ENCODE data around the gene CCL28. TPM values are rescaled to one million over a fixed set of nuclear protein-coding genes. Genes with fewer than 3 reads are reported as not detected.
"Not testable (repeated sequence)": the region's sequence is repeated elsewhere in the genome, so short reads cannot be mapped to it uniquely, and the experiment has no call there.

The CCL28 gene
- total RNA-seq, 4 donors from 2014 or later: 17.1 to 115 (median 86.4) TPM

DNA sequence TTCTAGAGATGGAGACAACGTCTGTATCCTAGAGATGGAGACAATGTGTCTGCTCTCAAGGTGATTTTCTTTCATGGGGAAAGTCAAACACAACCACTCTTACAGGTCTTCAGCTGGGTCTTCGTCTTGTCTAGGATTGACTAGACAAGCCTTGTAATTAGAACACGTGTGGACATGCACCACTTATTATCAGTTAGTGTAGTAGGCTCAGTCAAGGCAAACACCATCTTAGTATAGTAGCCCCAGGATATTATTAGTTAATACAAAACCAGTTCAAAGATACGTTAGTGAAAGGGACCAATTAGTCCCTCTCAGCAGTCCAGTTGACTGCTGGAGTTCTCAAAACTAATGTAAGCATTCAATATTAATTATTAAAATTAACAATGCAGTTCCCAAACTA lies 15.1 kb upstream of the CCL28 start:
- Histone ChIP-seq H3K4me1 (peaks cover 0 to 19% (median 10%) of the 10 kb centered on the region in 4 donors), H3K27ac (no peak overlapping the region), H3K36me3 (no peaks in the 10 kb centered on the region), H3K4me3 (no peak overlapping the region), H3K27me3 (no peaks in the 10 kb centered on the region), H3K9me3 (no peaks in the 10 kb centered on the region)
- DNase-seq: no peak
- intact Hi-C loops (cut with DNase I; ENCODE audit: low total_unique reads) (no loop called here), in situ Hi-C loops (cut with MboI; ENCODE audit: low pct_ligation_motif_present in 1 of 4, low pct_unique_long_range_greater_than_20kb in 1 of 4, low sequenced_read_pairs in 3 of 4) (no loop called here)
- 80 to 91% methylated on average over 3 to 4 of the region's 4 CpGs for WGBS, 2 donors (ENCODE audit: low coverage in 1 of 2)
- TF ChIP-seq, protein P1, sequence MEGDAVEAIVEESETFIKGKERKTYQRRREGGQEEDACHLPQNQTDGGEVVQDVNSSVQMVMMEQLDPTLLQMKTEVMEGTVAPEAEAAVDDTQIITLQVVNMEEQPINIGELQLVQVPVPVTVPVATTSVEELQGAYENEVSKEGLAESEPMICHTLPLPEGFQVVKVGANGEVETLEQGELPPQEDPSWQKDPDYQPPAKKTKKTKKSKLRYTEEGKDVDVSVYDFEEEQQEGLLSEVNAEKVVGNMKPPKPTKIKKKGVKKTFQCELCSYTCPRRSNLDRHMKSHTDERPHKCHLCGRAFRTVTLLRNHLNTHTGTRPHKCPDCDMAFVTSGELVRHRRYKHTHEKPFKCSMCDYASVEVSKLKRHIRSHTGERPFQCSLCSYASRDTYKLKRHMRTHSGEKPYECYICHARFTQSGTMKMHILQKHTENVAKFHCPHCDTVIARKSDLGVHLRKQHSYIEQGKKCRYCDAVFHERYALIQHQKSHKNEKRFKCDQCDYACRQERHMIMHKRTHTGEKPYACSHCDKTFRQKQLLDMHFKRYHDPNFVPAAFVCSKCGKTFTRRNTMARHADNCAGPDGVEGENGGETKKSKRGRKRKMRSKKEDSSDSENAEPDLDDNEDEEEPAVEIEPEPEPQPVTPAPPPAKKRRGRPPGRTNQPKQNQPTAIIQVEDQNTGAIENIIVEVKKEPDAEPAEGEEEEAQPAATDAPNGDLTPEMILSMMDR (IDR thresholded peaks at IDR 0.05): no peak
- no peak for TF ChIP-seq POLR2A (IDR thresholded peaks at IDR 0.05)

DNA sequence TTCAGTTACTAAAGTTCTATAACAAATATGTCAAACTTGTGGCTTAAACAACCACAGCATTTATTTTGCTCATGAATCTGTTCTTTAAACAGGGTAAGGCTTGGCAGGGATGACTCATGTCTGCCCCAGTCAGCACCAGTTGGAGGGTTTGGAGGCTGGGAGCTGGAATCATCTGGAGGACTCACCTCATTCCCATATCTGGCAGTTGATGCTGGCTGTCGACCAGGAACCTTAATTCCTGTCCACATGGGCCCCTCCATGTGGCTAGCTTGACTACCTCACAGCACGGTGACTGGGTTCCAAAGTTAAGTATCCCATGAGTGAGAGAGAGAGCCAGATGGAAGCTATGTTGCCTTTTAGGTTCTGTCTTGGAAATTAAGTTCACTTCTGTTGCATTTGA lies 13.8 kb upstream of the CCL28 start:
- 75% methylated on average over 2 of the region's 2 CpGs; no CpG with 5 or more reads in 1 of the 2 donors for WGBS, 2 donors (ENCODE audit: low coverage in 1 of 2)
- TF ChIP-seq EP300 (IDR thresholded peaks at IDR 0.05; ENCODE audit: low read depth) (no peak), POLR2A (IDR thresholded peaks at IDR 0.05) (no peak), POLR2AphosphoS5 (IDR thresholded peaks at IDR 0.05) (no peak)
- TF ChIP-seq, protein P1 (IDR thresholded peaks at IDR 0.05): no peak
- Histone ChIP-seq H3K4me3 (no peak overlapping the region), H3K9me3 (no peaks in the 10 kb centered on the region), H3K36me3 (no peaks in the 10 kb centered on the region), H3K4me1 (peaks cover 4 to 23% (median 17%) of the 10 kb centered on the region in 4 donors), H3K27me3 (no peaks in the 10 kb centered on the region), H3K27ac (no peak overlapping the region)
- DNase-seq: no peak
- in situ Hi-C loops (cut with MboI; ENCODE audit: low pct_ligation_motif_present in 1 of 4, low pct_unique_long_range_greater_than_20kb in 1 of 4, low sequenced_read_pairs in 3 of 4) (no loop called here), intact Hi-C loops (cut with DNase I; ENCODE audit: low total_unique reads) (no loop called here)

DNA sequence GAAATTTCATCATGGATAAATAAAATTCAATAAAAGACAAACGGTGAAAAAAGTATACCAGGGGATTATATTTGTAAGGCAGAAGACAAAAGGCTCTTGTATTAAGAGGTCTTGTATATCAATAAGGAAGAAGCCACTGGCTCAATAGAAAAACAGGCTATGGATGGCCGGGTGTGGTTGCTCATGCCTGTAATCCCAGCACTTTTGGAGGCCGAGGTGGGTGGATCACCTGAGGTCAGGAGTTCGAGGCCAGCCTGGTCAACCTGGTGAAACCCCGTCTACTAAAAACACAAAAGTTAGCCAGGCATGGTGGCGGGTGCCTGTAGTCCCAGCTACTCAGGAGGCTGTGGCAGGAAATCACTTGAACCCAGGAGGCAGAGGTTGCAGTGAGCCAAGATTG lies 10.9 kb upstream of the CCL28 start:
- peaks cover 4 to 33% (median 20%) of the 10 kb centered on the region in 4 donors for H3K4me1 ChIP-seq
- WGBS, 2 donors (ENCODE audit: low coverage in 1 of 2): 63 to 77% methylated on average over 6 of the region's 6 CpGs
- H3K27ac ChIP-seq: peak overlapping the region in 3 of 4 donors; percentile 65 to 75 (median 67)
- H3K36me3 ChIP-seq; H3K9me3 ChIP-seq; intact Hi-C loops (cut with DNase I; ENCODE audit: low total_unique reads); H3K4me3 ChIP-seq; H3K27me3 ChIP-seq; in situ Hi-C loops (cut with MboI; ENCODE audit: low pct_ligation_motif_present in 1 of 4, low pct_unique_long_range_greater_than_20kb in 1 of 4, low sequenced_read_pairs in 3 of 4): not testable (repeated sequence)
- peak; percentile 32 for DNase-seq

DNA sequence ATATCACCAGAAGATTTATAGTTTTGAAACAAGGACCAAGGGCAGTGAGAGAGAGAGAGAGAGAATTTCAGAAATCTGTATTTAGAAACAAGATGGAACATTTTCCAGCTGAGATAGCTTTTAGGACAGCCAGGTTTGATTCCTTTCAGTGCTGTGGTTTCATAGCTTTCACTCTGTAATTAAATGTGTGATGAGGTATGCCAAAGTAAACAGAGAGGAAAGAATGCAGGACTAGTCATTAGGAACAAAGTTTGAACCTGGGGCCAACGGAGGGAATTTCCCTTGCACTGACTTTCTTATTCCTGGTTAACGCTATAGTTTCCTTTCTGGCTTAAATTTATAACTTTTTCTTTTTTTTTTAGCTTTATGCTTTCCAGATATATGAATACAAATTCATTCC lies 10.0 kb upstream of the CCL28 start:
- peak in 2 of 3 donors; percentile 34 to 68 for TF ChIP-seq POLR2AphosphoS5 (IDR thresholded peaks at IDR 0.05)
- no peak for TF ChIP-seq POLR2A (IDR thresholded peaks at IDR 0.05)
- intact Hi-C loops (cut with DNase I; ENCODE audit: low total_unique reads): no loop called here
- in situ Hi-C loops (cut with MboI; ENCODE audit: low pct_ligation_motif_present in 1 of 4, low pct_unique_long_range_greater_than_20kb in 1 of 4, low sequenced_read_pairs in 3 of 4): no loop called here
- peak overlapping the region; percentile 62 to 75 (median 66) for H3K27ac ChIP-seq
- no peaks in the 10 kb centered on the region for H3K27me3 ChIP-seq
- H3K9me3 ChIP-seq: no peaks in the 10 kb centered on the region
- peak; percentile 55 for DNase-seq
- H3K4me1 ChIP-seq: peaks cover 4 to 35% (median 20%) of the 10 kb centered on the region in 4 donors
- no peak overlapping the region for H3K4me3 ChIP-seq
- no peaks in the 10 kb centered on the region for H3K36me3 ChIP-seq
- 20 to 27% methylated on average over 2 of the region's 2 CpGs for WGBS, 2 donors (ENCODE audit: low coverage in 1 of 2)

DNA sequence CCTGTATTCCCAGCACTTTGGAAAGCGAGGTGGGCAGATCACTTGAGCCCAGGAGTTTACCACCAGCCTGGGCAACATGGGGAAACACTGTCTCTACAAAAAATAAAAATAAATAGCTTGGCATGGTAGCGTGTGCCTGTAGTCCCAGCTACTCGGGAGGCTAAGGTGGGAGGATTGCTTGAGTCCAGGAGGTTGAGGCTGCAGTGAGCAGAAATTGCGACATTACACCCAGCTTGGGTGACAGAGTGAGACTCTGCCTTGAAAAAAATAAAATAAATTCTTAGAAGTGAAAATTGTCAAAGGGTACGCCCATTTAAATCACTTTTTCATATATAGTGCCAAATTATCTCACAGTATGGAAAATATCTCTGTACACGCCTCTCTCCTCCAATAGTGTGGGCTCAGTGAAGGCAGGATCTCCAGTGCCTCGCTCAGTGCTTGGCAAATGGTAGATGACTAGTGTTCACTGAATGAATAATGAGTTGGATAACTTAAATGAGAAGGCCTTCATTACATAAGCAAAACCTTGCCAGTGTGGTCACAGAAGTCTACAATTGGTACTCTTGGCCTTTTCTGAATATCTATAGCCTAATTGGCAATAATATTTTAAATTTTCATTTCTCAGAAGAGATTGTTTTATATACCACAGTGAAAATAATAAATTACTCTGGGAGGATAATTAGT lies 9.4 kb upstream of the CCL28 start:
- DNase-seq: no peak
- peak overlapping the region; percentile 62 to 69 (median 66) for H3K27ac ChIP-seq
- in situ Hi-C loops (cut with MboI; ENCODE audit: low pct_ligation_motif_present in 1 of 4, low pct_unique_long_range_greater_than_20kb in 1 of 4, low sequenced_read_pairs in 3 of 4) (no loop called here), intact Hi-C loops (cut with DNase I; ENCODE audit: low total_unique reads) (no loop called here)
- TF ChIP-seq POLR2A (IDR thresholded peaks at IDR 0.05) (no peak), EP300 (IDR thresholded peaks at IDR 0.05; ENCODE audit: low read depth) (no peak)
- H3K4me3 ChIP-seq: no peak overlapping the region
- H3K9me3 ChIP-seq: no peaks in the 10 kb centered on the region
- no peaks in the 10 kb centered on the region for H3K36me3 ChIP-seq
- no peaks in the 10 kb centered on the region for H3K27me3 ChIP-seq
- H3K4me1 ChIP-seq: peaks cover 4 to 35% (median 20%) of the 10 kb centered on the region in 4 donors
- WGBS, 2 donors (ENCODE audit: low coverage in 1 of 2): 67 to 84% methylated on average over 7 of the region's 7 CpGs

Measured in transverse colon (tissue), 4 donors.